ENCODE results near the gene EXOC3. TPM values are rescaled to one million over a fixed set of nuclear protein-coding genes. Genes with fewer than 3 reads are reported as not detected.

Gene EXOC3
- polyA plus RNA-seq, 1 donor from 2014 or later: 27.7 TPM

- Histone ChIP-seq H3K79me2 (replicated peaks; ENCODE audit: insufficient read depth, low read length) (peaks cover 21% of the 10 kb centered on the region), H4K20me1 (ENCODE audit: insufficient read depth) (no peaks in the 10 kb centered on the region), H3K27ac (ENCODE audit: low read length) (no peak overlapping the region), H2AFZ (ENCODE audit: low read depth, low read length) (no peak overlapping the region), H3K9ac (ENCODE audit: low read length) (no peak overlapping the region), H3F3A (ENCODE audit: insufficient read depth, low read length, poor library complexity, severe bottlenecking) (no peaks in the 10 kb centered on the region), H3K9me2 (ENCODE audit: insufficient read depth, low read length) (no peaks in the 10 kb centered on the region), H3K4me2 (ENCODE audit: low read length) (no peak overlapping the region), H3K9me3 (ENCODE audit: low read length) (no peaks in the 10 kb centered on the region), H3K4me3 (ENCODE audit: low read length) (no peak overlapping the region), H3K36me3 (ENCODE audit: insufficient read depth, low read length) (no peaks in the 10 kb centered on the region), H3K27me3 (ENCODE audit: insufficient read depth, low read depth, low read length) (no peaks in the 10 kb centered on the region)
- TF ChIP-seq SMC3 (conservative IDR thresholded peaks at IDR 0.05; ENCODE audit: poor library complexity): no peak
- TF ChIP-seq TAF1 (IDR thresholded peaks at IDR 0.05; ENCODE audit: low read depth): no peak
- TF ChIP-seq RAD21 (conservative IDR thresholded peaks at IDR 0.05): no peak
- no peak for TF ChIP-seq MXI1 (conservative IDR thresholded peaks at IDR 0.05; ENCODE audit: poor library complexity, severe bottlenecking)
- no peak for TF ChIP-seq EP300 (conservative IDR thresholded peaks at IDR 0.05; ENCODE audit: poor library complexity, severe bottlenecking)
- TF ChIP-seq REST (IDR thresholded peaks at IDR 0.05; ENCODE audit: borderline replicate concordance): no peak
- TF ChIP-seq POLR2AphosphoS5 (IDR thresholded peaks at IDR 0.05): no peak
- TF ChIP-seq CTCF (IDR thresholded peaks at IDR 0.05; ENCODE audit: poor library complexity, severe bottlenecking): no peak
- TF ChIP-seq EZH2 (IDR thresholded peaks at IDR 0.05; ENCODE audit: borderline replicate concordance, insufficient read depth, low read length, poor library complexity, severe bottlenecking): no peak
Observed at GRCh38 chr5:439636-440035, 3.3 kb upstream of the EXOC3 start.

- TF ChIP-seq POLR2AphosphoS5 (IDR thresholded peaks at IDR 0.05) (no peak), EP300 (conservative IDR thresholded peaks at IDR 0.05; ENCODE audit: poor library complexity, severe bottlenecking) (no peak), TAF1 (IDR thresholded peaks at IDR 0.05; ENCODE audit: low read depth) (no peak), EZH2 (IDR thresholded peaks at IDR 0.05; ENCODE audit: borderline replicate concordance, insufficient read depth, low read length, poor library complexity, severe bottlenecking) (no peak), MXI1 (conservative IDR thresholded peaks at IDR 0.05; ENCODE audit: poor library complexity, severe bottlenecking) (no peak), REST (IDR thresholded peaks at IDR 0.05; ENCODE audit: borderline replicate concordance) (no peak), SMC3 (conservative IDR thresholded peaks at IDR 0.05; ENCODE audit: poor library complexity) (no peak), CTCF (IDR thresholded peaks at IDR 0.05; ENCODE audit: poor library complexity, severe bottlenecking) (no peak), RAD21 (conservative IDR thresholded peaks at IDR 0.05) (no peak)
- Histone ChIP-seq H3K79me2 (replicated peaks; ENCODE audit: insufficient read depth, low read length) (peaks cover 24% of the 10 kb centered on the region), H3K36me3 (ENCODE audit: insufficient read depth, low read length) (no peaks in the 10 kb centered on the region), H3K27me3 (ENCODE audit: insufficient read depth, low read depth, low read length) (no peaks in the 10 kb centered on the region), H3K4me2 (ENCODE audit: low read length) (no peak overlapping the region), H3K27ac (ENCODE audit: low read length) (no peak overlapping the region), H4K20me1 (ENCODE audit: insufficient read depth) (no peaks in the 10 kb centered on the region), H3F3A (ENCODE audit: insufficient read depth, low read length, poor library complexity, severe bottlenecking) (no peaks in the 10 kb centered on the region), H3K4me3 (ENCODE audit: low read length) (no peak overlapping the region), H3K9ac (ENCODE audit: low read length) (no peak overlapping the region), H2AFZ (ENCODE audit: low read depth, low read length) (no peak overlapping the region), H3K9me2 (ENCODE audit: insufficient read depth, low read length) (no peaks in the 10 kb centered on the region), H3K9me3 (ENCODE audit: low read length) (no peaks in the 10 kb centered on the region)
Observed at GRCh38 chr5:440401-441201, 2.4 kb upstream of the EXOC3 start.

Measured in neural cell (in vitro differentiated cells).